Measurements from ENCODE around the gene ARHGEF7.
"Not testable (repeated sequence)": the region's sequence is repeated elsewhere in the genome, so short reads cannot be mapped to it uniquely, and the experiment has no call there.

ARHGEF7 gene

DNA sequence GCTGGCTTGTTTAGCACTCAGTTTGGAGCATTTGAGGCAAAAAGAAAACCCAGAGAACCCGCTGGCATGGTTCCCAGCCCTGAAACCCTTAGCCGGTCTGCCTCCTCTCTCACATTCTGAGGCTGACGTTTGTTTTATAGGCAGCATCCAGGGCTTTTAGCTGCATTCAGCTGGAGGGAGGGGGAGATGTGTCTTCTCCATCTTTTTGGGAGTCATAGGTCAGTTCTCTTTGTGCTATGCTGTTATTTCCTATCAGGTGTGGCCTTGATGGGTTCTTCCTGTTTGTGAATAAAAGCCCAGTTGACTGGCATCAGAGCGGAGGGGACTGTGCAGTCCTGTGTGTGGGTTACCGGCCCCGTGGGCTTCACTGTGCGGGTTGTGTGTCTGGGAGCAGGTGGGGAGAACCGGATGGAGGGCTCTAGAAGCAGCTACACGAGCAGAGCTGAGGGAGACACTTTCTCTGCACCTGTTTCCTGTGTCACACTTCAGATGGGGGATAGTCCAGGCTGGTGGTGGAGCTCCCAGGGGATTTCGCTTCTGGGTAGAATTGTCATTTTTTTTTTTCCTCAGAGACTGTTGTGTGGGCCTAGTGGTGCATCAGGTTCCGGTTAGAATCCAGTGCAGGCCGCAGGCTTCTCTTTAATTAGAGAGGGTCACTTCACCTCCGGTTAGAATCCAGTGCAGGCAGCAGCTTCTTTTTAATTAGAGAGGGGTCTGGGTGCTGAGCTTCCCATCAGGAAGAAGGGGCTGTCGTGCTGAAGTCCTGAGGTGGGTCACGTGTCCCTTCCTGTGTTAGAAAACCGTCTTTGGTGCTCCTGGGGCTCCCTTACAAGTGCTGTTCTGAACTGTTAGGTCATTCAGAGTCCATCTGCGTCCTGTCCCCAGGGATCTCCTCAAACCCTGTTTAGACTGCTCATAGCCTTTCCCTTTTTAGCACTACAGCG is 69.6 kb downstream of the ARHGEF7 start:
- Histone ChIP-seq H3K27ac (peak overlapping the region; percentile 91 to 92), H3K4me3 (peak overlapping the region; percentile 56)
- TF ChIP-seq, protein P1, sequence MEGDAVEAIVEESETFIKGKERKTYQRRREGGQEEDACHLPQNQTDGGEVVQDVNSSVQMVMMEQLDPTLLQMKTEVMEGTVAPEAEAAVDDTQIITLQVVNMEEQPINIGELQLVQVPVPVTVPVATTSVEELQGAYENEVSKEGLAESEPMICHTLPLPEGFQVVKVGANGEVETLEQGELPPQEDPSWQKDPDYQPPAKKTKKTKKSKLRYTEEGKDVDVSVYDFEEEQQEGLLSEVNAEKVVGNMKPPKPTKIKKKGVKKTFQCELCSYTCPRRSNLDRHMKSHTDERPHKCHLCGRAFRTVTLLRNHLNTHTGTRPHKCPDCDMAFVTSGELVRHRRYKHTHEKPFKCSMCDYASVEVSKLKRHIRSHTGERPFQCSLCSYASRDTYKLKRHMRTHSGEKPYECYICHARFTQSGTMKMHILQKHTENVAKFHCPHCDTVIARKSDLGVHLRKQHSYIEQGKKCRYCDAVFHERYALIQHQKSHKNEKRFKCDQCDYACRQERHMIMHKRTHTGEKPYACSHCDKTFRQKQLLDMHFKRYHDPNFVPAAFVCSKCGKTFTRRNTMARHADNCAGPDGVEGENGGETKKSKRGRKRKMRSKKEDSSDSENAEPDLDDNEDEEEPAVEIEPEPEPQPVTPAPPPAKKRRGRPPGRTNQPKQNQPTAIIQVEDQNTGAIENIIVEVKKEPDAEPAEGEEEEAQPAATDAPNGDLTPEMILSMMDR (IDR thresholded peaks at IDR 0.05), result no peak
- DNase-seq (ENCODE audit: low spot score), result no peak

DNA sequence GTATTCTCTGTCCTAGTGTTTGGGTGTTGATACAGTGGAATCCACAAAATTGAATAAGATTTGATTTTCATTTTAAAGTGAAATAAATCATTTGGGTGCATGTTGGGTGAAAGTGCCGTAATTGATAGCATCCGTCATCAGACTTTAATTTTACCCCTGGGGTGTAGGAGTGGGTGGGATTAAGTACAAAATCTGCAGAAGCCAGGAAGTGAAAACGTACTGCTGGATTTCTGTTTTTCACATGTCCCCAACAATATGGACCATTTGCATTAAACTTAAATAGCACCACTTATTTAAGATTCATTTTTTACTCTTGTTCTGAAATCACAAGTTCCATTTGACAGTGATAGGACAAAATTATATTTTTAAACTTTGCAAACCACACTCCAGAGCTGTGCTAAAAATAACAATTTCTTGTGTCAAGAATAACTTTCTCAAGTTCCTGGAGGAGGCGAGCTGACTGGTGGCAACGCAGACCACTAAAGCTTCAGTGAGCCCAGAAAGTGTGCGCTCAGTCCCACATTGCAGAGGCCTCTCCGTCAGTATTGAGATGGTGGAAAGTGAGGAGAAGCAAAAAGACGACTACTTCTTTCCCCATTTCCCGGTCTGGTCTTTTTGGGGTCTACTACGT is 71.3 kb downstream of the ARHGEF7 start:
- TF ChIP-seq, protein P1 (IDR thresholded peaks at IDR 0.05), result no peak
- H3K4me3 ChIP-seq, result peak overlapping the region; percentile 56
- peak overlapping the region; percentile 91 to 92 for H3K27ac ChIP-seq
- peak; percentile 79 for DNase-seq (ENCODE audit: low spot score)

DNA sequence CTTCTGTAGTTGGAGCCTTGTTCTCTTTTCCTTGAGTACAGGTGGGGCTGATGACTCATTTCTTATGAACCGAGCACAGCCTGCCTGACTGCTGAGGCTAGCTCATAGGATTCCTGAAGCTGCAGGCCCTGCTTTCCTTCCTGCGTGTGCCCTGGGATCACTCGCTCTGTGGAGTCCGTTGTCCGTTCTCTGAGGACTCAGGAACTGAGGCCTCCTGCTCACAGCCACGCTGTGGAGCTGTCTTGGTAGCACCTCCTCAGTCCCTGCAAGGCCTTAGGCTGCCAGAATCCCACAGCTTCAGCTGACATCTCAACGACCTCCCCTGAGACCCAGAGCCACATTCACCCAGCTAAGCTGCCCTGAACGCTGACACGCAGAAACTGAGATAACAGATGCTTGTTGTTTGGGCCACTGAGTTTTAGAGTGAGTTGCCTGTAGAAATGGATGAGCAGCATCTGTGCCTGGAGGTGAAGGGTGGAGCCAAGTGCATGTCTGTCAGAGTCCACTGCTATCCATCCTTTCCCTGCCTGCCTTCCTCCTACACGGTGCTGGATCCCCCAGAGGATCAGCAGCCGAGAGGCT is 72.9 kb downstream of the ARHGEF7 start:
- TF ChIP-seq, protein P1 (IDR thresholded peaks at IDR 0.05), result no peak
- no peak for DNase-seq (ENCODE audit: low spot score)
- H3K27ac ChIP-seq, result peak overlapping the region; percentile 91 to 92
- peak overlapping the region; percentile 51 for H3K4me3 ChIP-seq

DNA sequence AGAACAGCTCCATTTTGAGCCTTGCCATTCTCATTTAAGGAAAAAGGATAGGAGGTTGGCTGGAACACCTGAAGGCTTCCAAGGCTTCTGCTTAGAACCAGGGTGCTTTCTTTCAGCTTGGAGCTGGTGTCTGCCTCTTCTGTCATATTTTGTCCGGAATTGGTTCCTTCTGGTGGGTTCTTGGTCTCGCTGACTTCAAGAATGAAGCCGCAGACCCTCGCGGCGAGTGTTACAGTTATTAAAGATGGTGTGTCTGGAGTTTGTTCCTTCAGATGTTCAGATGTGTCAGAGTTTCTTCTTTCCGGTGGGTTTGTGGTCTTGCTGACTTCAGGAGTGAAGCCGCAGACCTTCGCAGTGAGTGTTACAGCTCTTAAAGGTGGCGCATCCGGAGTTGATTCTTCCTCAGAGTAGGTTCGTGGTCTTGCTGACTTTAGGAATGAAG is 74.0 kb downstream of the ARHGEF7 start:
- DNase-seq (ENCODE audit: low spot score); H3K4me3 ChIP-seq: not testable (repeated sequence)
- peak overlapping the region; percentile 91 to 92 for H3K27ac ChIP-seq

DNA sequence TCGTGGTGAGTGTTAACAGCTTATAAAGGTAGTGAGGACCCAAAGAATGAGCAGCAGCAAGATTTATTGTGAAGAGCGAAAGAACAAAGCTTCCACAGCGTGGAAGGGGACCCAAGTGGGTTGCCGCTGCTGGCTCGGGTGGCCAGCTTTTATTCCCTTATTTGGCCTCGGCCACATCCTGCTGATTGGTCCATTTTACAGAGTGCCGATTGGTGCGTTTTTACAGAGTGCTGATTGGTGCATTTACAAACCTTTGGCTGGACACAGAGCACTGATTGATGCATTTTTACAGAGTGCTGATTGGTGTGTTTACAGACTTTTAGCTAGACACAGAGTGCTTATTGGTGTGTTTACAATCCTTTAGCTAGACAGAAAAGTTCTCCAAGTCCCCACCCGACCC is 74.4 kb downstream of the ARHGEF7 start:
- H3K4me3 ChIP-seq; DNase-seq (ENCODE audit: low spot score): not testable (repeated sequence)
- H3K27ac ChIP-seq, result peak overlapping the region; percentile 91 to 92

DNA sequence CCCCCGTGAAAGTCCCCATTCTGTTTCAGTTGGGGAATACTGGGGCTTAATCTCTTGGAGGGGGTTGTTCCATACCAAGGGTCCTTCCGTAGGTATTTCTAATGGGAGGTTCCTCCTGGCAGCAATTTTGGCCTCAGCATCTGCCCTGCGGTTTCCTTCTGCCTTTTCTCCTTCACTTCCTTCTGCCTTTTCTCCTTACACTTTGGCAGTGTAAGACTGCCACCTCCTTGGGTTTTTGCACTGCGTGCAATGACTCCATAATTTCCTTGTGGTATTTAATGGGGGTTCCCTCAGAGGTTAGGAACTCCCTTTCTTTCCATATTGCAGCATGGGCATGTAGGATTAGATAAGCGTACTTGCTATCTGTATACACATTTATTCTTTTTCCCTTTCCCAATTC is 78.1 kb downstream of the ARHGEF7 start:
- not testable (repeated sequence) for H3K27ac ChIP-seq; H3K4me3 ChIP-seq; DNase-seq (ENCODE audit: low spot score)

DNA sequence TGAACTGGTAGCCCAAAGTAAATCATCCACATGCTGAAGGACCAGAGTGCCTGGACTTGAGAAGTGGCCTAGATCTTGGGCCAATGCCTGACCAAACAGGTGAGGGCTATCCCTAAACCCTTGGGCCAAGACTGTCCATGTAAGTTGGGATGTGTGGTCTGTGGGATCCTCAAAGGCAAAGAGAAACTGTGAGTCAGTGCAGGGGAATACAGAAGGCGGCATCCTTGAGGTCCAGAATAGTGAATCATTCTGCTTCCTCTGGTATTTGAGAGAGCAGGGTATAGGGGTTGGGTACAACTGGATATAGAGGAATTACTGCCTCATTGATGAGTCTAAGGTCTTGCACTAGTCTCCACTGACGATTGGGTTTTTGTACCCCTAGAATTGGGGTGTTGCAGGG is 79.5 kb downstream of the ARHGEF7 start:
- DNase-seq (ENCODE audit: low spot score); H3K4me3 ChIP-seq: not testable (repeated sequence)
- H3K27ac ChIP-seq, result peak overlapping the region; percentile 17 to 38

DNA sequence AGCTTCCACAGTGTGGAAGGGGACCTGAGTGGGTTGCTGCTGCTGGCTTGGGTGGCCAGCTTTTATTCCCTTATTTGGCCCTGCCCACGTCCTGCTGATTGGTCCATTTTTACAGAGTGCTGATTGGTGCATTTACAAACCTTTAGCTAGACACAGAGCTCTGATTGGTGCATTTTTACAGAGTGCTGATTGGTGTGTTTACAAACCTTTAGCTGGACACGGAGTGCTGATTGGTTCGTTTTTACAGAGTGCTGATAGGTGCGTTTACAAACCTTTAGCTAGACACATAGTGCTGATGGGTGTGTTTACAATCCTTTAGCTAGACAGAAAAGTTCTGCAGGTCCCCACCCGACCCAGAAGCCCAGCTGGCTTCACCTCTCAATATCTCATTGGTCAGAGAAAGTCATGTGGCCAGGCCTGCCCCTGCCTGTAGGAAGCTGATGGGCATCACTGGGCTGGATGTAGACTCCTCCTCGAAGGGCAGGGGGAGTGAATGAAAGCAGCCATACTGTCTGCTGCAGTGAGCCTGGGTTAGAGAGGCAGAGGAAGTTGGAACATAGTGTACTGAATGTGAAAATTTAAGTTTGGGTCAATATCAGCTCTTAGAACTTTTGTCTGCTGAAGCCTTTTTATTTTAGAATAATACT is 83.7 kb downstream of the ARHGEF7 start:
- not testable (repeated sequence) for H3K4me3 ChIP-seq
- H3K27ac ChIP-seq, result peak overlapping the region in 1 of 2 donors; percentile 1

DNA sequence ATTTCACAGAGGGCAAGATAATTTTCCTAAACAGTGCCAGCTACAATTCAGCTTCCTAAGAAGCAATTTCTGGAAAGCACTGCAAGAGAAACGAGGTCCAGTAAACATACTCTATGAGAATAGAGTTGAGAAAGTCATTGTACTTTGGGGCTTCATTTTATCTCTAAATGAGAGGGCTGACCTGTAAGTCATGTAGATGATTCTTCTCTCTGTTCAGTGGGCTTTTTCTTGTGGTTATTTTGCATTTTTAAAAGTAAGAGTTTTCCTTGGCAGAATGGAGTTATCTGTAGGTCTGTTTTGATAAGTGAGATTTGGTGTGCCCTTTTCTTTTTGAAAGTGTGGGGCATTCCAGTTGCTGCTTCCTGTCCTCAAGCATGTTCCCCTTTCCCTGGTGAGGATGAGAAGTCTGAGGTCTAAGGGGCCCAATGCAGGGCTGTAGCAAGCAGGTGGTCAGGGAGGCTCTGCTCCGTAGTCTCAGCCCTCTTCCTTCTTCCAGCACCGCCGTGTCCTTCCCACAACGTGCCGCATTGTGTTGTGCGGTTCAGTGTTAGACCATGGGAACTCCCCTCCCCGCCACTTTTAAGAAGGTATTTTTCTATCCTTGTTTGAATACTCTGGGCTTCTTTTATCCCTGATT is 86.3 kb downstream of the ARHGEF7 start:
- Histone ChIP-seq H3K4me3 (no peak overlapping the region), H3K27ac (no peak overlapping the region)
- TF ChIP-seq, protein P1 (IDR thresholded peaks at IDR 0.05), result no peak
- no peak for DNase-seq (ENCODE audit: low spot score)

More for the DNA sequence above, 83.7 kb downstream of the ARHGEF7 start:
- DNase-seq (ENCODE audit: low spot score), result not testable (repeated sequence)
